Measurements from ENCODE around the gene CAPZB. TPM values are rescaled to one million over a fixed set of nuclear protein-coding genes. Genes with fewer than 3 reads are reported as not detected.

Gene CAPZB
- total and polyA plus RNA-seq, 2 donors (not counting 3 experiments of a cell fraction or from before 2014, with no cell fraction given) = 196 to 347 TPM

- no peak overlapping the region for H3K4me3 ChIP-seq (replicated peaks in 1 of 3; ENCODE audit: insufficient read depth in 1 of 3, low read depth in 1 of 3, low read length in 3 of 3)
- no peak overlapping the region for H2AFZ ChIP-seq (ENCODE audit: low read depth, low read length)
- FAIRE-seq (no peak), DNase-seq (ENCODE audit: low read depth, low spot score) (no peak)
- CTCF ChIA-PET = interaction anchor here (1.0 to 1.4 kb wide), 3 partner anchors 9 to 257 kb away, joined by 3 to 4 read pairs (median 3); no protein-coding TSS in a partner anchor
- BruUV-seq (replicated peaks) = no TSS peak
- peaks cover 69% of the 10 kb centered on the region for H3K79me2 ChIP-seq (ENCODE audit: control insufficient read depth, insufficient read depth, low read length)
- H3K9ac ChIP-seq (replicated peaks; ENCODE audit: extremely low read depth, insufficient read depth, low read length) = no peak overlapping the region
- peaks cover 0 to 7% of the 10 kb centered on the region in 2 experiments for H3K36me3 ChIP-seq (ENCODE audit: control insufficient read depth in 2 of 2, extremely low read depth in 1 of 2, insufficient read depth in 2 of 2, low read length in 2 of 2)
- H3K27ac ChIP-seq (ENCODE audit: insufficient read depth, low read depth, low read length) = no peak overlapping the region
- peaks cover 4% of the 10 kb centered on the region for H4K20me1 ChIP-seq (replicated peaks; ENCODE audit: control insufficient read depth, extremely low read depth, insufficient read depth, low read length)
- H3K4me1 ChIP-seq (ENCODE audit: control insufficient read depth, extremely low read depth, insufficient read depth, low read length) = peaks cover 6% of the 10 kb centered on the region
- intact Hi-C loops (cut with micrococcal nuclease) (no loop called here), dilution Hi-C loops (cut with MboI; ENCODE audit: extremely low pct_ligation_motif_present, low sequenced_read_pairs) (no loop called here)
- no peaks in the 10 kb centered on the region for H3K27me3 ChIP-seq (ENCODE audit: control insufficient read depth in 2 of 2, insufficient read depth in 2 of 2, low read length in 2 of 2)
- POLR2A ChIA-PET = interaction anchor here (0.7 kb wide), 1 partner anchor 11 kb away, joined by 5 read pairs; no protein-coding TSS in a partner anchor
- no peaks in the 10 kb centered on the region for H3K9me1 ChIP-seq (replicated peaks; ENCODE audit: control insufficient read depth, extremely low read depth, insufficient read depth, low read length)
- H3K9me3 ChIP-seq (replicated peaks; ENCODE audit: control insufficient read depth, insufficient read depth, low read length) = no peaks in the 10 kb centered on the region
- TF ChIP-seq EZH2 (IDR thresholded peaks at IDR 0.05; ENCODE audit: borderline replicate concordance, low read depth, low read length, severe bottlenecking) (no peak), FOS (IDR thresholded peaks at IDR 0.05; ENCODE audit: borderline replicate concordance, insufficient read depth, low read length) (no peak)
- H3K4me2 ChIP-seq (ENCODE audit: insufficient read depth, low read length) = no peak overlapping the region
Observed at GRCh38 chr1:19396280-19396679, 89.1 kb downstream of the CAPZB start.

GRCh38 chr1:19395678-19396192, 89.6 kb downstream of the CAPZB start:
- Histone ChIP-seq H3K4me2 (ENCODE audit: insufficient read depth, low read length) (no peak overlapping the region), H3K27ac (ENCODE audit: insufficient read depth, low read depth, low read length) (no peak overlapping the region), H3K27me3 (ENCODE audit: control insufficient read depth in 2 of 2, insufficient read depth in 2 of 2, low read length in 2 of 2) (no peaks in the 10 kb centered on the region), H4K20me1 (replicated peaks; ENCODE audit: control insufficient read depth, extremely low read depth, insufficient read depth, low read length) (peaks cover 4% of the 10 kb centered on the region), H3K4me3 (replicated peaks in 1 of 3; ENCODE audit: insufficient read depth in 1 of 3, low read depth in 1 of 3, low read length in 3 of 3) (no peak overlapping the region), H3K79me2 (ENCODE audit: control insufficient read depth, insufficient read depth, low read length) (peaks cover 66% of the 10 kb centered on the region), H2AFZ (ENCODE audit: low read depth, low read length) (no peak overlapping the region), H3K36me3 (ENCODE audit: control insufficient read depth in 2 of 2, extremely low read depth in 1 of 2, insufficient read depth in 2 of 2, low read length in 2 of 2) (peaks cover 0 to 7% of the 10 kb centered on the region in 2 experiments), H3K9me3 (replicated peaks; ENCODE audit: control insufficient read depth, insufficient read depth, low read length) (no peaks in the 10 kb centered on the region), H3K9ac (replicated peaks; ENCODE audit: extremely low read depth, insufficient read depth, low read length) (no peak overlapping the region), H3K9me1 (replicated peaks; ENCODE audit: control insufficient read depth, extremely low read depth, insufficient read depth, low read length) (no peaks in the 10 kb centered on the region), H3K4me1 (ENCODE audit: control insufficient read depth, extremely low read depth, insufficient read depth, low read length) (peaks cover 11% of the 10 kb centered on the region)
- DNase-seq (ENCODE audit: low read depth, low spot score) (no peak), FAIRE-seq (no peak)
- TF ChIP-seq POLR2A (IDR thresholded peaks at IDR 0.05; ENCODE audit: low read depth, low read length) (no peak), JUN (IDR thresholded peaks at IDR 0.05; ENCODE audit: borderline replicate concordance, insufficient read depth, insufficient read length, low read depth) (no peak)
- POLR2A ChIA-PET = interaction anchor here (0.7 kb wide), 1 partner anchor 11 kb away, joined by 5 read pairs; no protein-coding TSS in a partner anchor
- dilution Hi-C loops (cut with MboI; ENCODE audit: extremely low pct_ligation_motif_present, low sequenced_read_pairs) (no loop called here), intact Hi-C loops (cut with micrococcal nuclease) (no loop called here)
- BruUV-seq (replicated peaks) = no TSS peak
- CTCF ChIA-PET = interaction anchor here (1.0 to 1.4 kb wide), 3 partner anchors 10 to 257 kb away, joined by 3 to 4 read pairs (median 3); no protein-coding TSS in a partner anchor
